Measurements from ENCODE around the gene LSAMP. TPM values are rescaled to one million over a fixed set of nuclear protein-coding genes. Genes with fewer than 3 reads are reported as not detected.

The LSAMP gene
- total RNA-seq, 1 experiment from 2014 or later = 3.1 TPM

GRCh38 chr3:116423374-116423773, 21.9 kb downstream of the LSAMP start:
- intact Hi-C loops (cut with micrococcal nuclease; ENCODE audit: unreplicated experiment) = no loop called here
- POLR2A ChIA-PET = no interaction called here
- in situ Hi-C loops (cut with HindIII; ENCODE audit: low pct_unique_long_range_greater_than_20kb, low sequenced_read_pairs) = no loop called here
- TF ChIP-seq POLR2AphosphoS5 (IDR thresholded peaks at IDR 0.05; ENCODE audit: low read depth, low read length) (no peak), TCF7L2 (IDR thresholded peaks at IDR 0.05; ENCODE audit: low read depth, low read length) (no peak), SIN3A (IDR thresholded peaks at IDR 0.05; ENCODE audit: borderline replicate concordance, insufficient read depth, low read depth, low read length) (no peak)
- TF ChIP-seq, protein P1, sequence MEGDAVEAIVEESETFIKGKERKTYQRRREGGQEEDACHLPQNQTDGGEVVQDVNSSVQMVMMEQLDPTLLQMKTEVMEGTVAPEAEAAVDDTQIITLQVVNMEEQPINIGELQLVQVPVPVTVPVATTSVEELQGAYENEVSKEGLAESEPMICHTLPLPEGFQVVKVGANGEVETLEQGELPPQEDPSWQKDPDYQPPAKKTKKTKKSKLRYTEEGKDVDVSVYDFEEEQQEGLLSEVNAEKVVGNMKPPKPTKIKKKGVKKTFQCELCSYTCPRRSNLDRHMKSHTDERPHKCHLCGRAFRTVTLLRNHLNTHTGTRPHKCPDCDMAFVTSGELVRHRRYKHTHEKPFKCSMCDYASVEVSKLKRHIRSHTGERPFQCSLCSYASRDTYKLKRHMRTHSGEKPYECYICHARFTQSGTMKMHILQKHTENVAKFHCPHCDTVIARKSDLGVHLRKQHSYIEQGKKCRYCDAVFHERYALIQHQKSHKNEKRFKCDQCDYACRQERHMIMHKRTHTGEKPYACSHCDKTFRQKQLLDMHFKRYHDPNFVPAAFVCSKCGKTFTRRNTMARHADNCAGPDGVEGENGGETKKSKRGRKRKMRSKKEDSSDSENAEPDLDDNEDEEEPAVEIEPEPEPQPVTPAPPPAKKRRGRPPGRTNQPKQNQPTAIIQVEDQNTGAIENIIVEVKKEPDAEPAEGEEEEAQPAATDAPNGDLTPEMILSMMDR (IDR thresholded peaks at IDR 0.05) = no peak
- TF ChIP-seq, protein P2, sequence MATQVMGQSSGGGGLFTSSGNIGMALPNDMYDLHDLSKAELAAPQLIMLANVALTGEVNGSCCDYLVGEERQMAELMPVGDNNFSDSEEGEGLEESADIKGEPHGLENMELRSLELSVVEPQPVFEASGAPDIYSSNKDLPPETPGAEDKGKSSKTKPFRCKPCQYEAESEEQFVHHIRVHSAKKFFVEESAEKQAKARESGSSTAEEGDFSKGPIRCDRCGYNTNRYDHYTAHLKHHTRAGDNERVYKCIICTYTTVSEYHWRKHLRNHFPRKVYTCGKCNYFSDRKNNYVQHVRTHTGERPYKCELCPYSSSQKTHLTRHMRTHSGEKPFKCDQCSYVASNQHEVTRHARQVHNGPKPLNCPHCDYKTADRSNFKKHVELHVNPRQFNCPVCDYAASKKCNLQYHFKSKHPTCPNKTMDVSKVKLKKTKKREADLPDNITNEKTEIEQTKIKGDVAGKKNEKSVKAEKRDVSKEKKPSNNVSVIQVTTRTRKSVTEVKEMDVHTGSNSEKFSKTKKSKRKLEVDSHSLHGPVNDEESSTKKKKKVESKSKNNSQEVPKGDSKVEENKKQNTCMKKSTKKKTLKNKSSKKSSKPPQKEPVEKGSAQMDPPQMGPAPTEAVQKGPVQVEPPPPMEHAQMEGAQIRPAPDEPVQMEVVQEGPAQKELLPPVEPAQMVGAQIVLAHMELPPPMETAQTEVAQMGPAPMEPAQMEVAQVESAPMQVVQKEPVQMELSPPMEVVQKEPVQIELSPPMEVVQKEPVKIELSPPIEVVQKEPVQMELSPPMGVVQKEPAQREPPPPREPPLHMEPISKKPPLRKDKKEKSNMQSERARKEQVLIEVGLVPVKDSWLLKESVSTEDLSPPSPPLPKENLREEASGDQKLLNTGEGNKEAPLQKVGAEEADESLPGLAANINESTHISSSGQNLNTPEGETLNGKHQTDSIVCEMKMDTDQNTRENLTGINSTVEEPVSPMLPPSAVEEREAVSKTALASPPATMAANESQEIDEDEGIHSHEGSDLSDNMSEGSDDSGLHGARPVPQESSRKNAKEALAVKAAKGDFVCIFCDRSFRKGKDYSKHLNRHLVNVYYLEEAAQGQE (IDR thresholded peaks at IDR 0.05; ENCODE audit: insufficient read depth in 1 of 2, low read depth in 2 of 2, low read length in 1 of 2) = no peak
- Histone ChIP-seq H3K27ac (ENCODE audit: low read length) (peak overlapping the region; percentile 45; the same call in 1 of the 2 replicates), H3K27me3 (ENCODE audit: control insufficient read depth, insufficient read depth, low read length) (no peaks in the 10 kb centered on the region), H3K36me3 (ENCODE audit: control insufficient read depth, insufficient read depth, low read length) (no peaks in the 10 kb centered on the region), H3K4me3 (ENCODE audit: low read depth in 2 of 2, low read length in 2 of 2) (peak overlapping the region in 1 of 2 experiments; percentile 35; a peak in 2 of 4 replicates), H3K9me3 (ENCODE audit: control insufficient read depth, insufficient read depth, low read depth, low read length) (no peaks in the 10 kb centered on the region), H3K4me1 (ENCODE audit: control insufficient read depth, insufficient read depth, low read length) (no peaks in the 10 kb centered on the region)
- peak; percentile 74 for ATAC-seq
- CTCF ChIA-PET = no interaction called here
- BruUV-seq (replicated peaks) = no TSS peak
- no peak for DNase-seq (ENCODE audit: low read depth, low spot score)

- no TSS peak for BruUV-seq (replicated peaks)
- intact Hi-C loops (cut with micrococcal nuclease; ENCODE audit: unreplicated experiment) (no loop called here), in situ Hi-C loops (cut with HindIII; ENCODE audit: low pct_unique_long_range_greater_than_20kb, low sequenced_read_pairs) (no loop called here)
- no peaks in the 10 kb centered on the region for H3K4me1 ChIP-seq (ENCODE audit: control insufficient read depth, insufficient read depth, low read length)
- DNase-seq (ENCODE audit: low read depth, low spot score) (no peak), ATAC-seq (no peak)
- H3K9me3 ChIP-seq (ENCODE audit: control insufficient read depth, insufficient read depth, low read depth, low read length) = no peaks in the 10 kb centered on the region
- no peak for TF ChIP-seq POLR2AphosphoS5 (IDR thresholded peaks at IDR 0.05; ENCODE audit: low read depth, low read length)
- TF ChIP-seq, protein P1 (IDR thresholded peaks at IDR 0.05) = no peak
- no peak for TF ChIP-seq TCF7L2 (IDR thresholded peaks at IDR 0.05; ENCODE audit: low read depth, low read length)
- TF ChIP-seq SIN3A (IDR thresholded peaks at IDR 0.05; ENCODE audit: borderline replicate concordance, insufficient read depth, low read depth, low read length) = no peak
- TF ChIP-seq, protein P2 (IDR thresholded peaks at IDR 0.05; ENCODE audit: insufficient read depth in 1 of 2, low read depth in 2 of 2, low read length in 1 of 2) = no peak
- H3K4me3 ChIP-seq (ENCODE audit: low read depth in 2 of 2, low read length in 2 of 2) = no peak overlapping the region
- POLR2A ChIA-PET = no interaction called here
- no peaks in the 10 kb centered on the region for H3K36me3 ChIP-seq (ENCODE audit: control insufficient read depth, insufficient read depth, low read length)
- H3K27ac ChIP-seq (ENCODE audit: low read length) = no peak overlapping the region
- H3K27me3 ChIP-seq (ENCODE audit: control insufficient read depth, insufficient read depth, low read length) = no peaks in the 10 kb centered on the region
- CTCF ChIA-PET = no interaction called here
These were observed 28.1 kb downstream of the LSAMP start for GRCh38 chr3:116417151-116417550.
